ENCODE results near the gene CERS6. TPM values are rescaled to one million over a fixed set of nuclear protein-coding genes. Genes with fewer than 3 reads are reported as not detected.

CERS6 gene
- total and polyA plus RNA-seq, 4 donors, result 4.3 to 25.8 (median 13.6) TPM

DNA sequence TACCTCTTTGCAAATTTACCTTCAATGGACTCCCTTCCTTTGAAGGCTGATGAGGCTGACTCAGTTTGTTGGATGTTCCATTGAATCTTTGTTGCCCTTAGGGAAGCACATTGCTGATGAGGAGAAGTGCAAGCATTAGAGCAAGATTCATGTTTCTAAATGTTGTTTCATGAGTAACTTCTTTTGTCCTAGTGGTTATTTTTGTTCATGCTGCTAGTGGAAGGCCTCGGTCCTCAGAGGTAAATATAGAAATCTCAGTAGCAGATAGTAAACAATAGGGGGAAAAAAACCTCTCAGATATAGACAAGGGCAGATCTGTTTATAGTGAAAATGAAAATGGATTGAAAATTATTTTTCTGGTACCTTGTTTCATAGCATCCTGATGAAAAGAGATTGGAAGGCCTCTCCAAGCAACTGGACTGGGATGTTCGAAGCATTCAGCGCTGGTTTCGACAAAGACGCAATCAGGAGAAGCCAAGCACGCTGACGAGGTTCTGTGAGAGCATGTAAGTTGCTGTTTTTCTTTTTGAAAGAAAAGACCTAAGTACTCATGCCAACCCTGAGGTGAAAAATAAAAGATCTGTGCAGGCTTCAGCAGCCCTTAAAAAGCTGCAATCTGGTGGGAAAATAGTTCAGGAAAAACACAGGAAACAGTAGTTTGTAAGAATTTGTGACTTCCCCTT is 104.9 kb downstream of the CERS6 start:
- no peak for ATAC-seq (ENCODE audit: insufficient read depth, low FRiP score)
- Histone ChIP-seq H3K27ac (ENCODE audit: low read depth in 1 of 2, low read length in 1 of 2) (peak overlapping the region in 1 of 2 donors; percentile 53), H3K27me3 (ENCODE audit: control insufficient read depth in 3 of 3, insufficient read depth in 3 of 3, low read length in 2 of 3) (no peaks in the 10 kb centered on the region), H3K9ac (ENCODE audit: insufficient read depth in 1 of 2, low read length in 2 of 2) (no peak overlapping the region), H3K36me3 (ENCODE audit: control insufficient read depth in 4 of 4, insufficient read depth in 4 of 4, low read length in 4 of 4) (no peaks in the 10 kb centered on the region), H3K9me3 (ENCODE audit: control insufficient read depth in 4 of 4, insufficient read depth in 3 of 4, low read length in 3 of 4) (no peaks in the 10 kb centered on the region), H3K4me1 (ENCODE audit: control insufficient read depth in 5 of 5, insufficient read depth in 5 of 5, low read length in 5 of 5) (peaks cover 0 to 18% (median 0%) of the 10 kb centered on the region in 5 donors), H3K4me3 (no peak overlapping the region)
- TF ChIP-seq, protein P1, sequence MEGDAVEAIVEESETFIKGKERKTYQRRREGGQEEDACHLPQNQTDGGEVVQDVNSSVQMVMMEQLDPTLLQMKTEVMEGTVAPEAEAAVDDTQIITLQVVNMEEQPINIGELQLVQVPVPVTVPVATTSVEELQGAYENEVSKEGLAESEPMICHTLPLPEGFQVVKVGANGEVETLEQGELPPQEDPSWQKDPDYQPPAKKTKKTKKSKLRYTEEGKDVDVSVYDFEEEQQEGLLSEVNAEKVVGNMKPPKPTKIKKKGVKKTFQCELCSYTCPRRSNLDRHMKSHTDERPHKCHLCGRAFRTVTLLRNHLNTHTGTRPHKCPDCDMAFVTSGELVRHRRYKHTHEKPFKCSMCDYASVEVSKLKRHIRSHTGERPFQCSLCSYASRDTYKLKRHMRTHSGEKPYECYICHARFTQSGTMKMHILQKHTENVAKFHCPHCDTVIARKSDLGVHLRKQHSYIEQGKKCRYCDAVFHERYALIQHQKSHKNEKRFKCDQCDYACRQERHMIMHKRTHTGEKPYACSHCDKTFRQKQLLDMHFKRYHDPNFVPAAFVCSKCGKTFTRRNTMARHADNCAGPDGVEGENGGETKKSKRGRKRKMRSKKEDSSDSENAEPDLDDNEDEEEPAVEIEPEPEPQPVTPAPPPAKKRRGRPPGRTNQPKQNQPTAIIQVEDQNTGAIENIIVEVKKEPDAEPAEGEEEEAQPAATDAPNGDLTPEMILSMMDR (IDR thresholded peaks at IDR 0.05; ENCODE audit: control extremely low read depth, extremely low read depth), result no peak
- 87 to 93% methylated on average over 7 of the region's 7 CpGs for WGBS, 2 donors
- no peak for DNase-seq

DNA sequence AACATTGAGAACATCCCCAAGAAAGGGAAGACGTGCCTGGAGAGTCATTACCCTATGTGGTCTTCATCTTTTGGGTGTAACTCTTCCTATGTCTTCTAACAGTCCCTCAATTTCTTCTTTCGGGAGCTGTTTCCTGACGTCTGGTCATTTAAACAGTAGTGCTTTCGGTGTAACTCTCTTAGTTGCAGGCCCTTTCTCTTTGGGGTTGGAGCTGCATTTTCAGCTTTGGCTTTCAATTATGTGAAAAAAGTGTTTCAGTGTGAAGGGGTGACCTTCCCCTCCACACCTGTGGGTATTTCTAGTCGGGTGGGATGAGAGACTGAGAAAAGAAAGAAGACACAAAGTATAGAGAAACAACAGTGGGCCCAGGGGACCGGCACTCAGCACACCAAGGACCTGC is 105.9 kb downstream of the CERS6 start:
- ATAC-seq (ENCODE audit: insufficient read depth, low FRiP score), result no peak
- no peak overlapping the region for H3K27ac ChIP-seq (ENCODE audit: low read depth in 1 of 2, low read length in 1 of 2)
- no peak overlapping the region for H3K9ac ChIP-seq (ENCODE audit: insufficient read depth in 1 of 2, low read length in 2 of 2)
- no peaks in the 10 kb centered on the region for H3K27me3 ChIP-seq (ENCODE audit: control insufficient read depth in 3 of 3, insufficient read depth in 3 of 3, low read length in 2 of 3)
- no peaks in the 10 kb centered on the region for H3K9me3 ChIP-seq (ENCODE audit: control insufficient read depth in 4 of 4, insufficient read depth in 3 of 4, low read length in 3 of 4)
- peaks cover 0 to 24% (median 0%) of the 10 kb centered on the region in 5 donors for H3K4me1 ChIP-seq (ENCODE audit: control insufficient read depth in 5 of 5, insufficient read depth in 5 of 5, low read length in 5 of 5)
- no peak overlapping the region for H3K4me3 ChIP-seq
- 95 to 98% methylated on average over 6 of the region's 6 CpGs for WGBS, 2 donors
- H3K36me3 ChIP-seq (ENCODE audit: control insufficient read depth in 4 of 4, insufficient read depth in 4 of 4, low read length in 4 of 4), result no peaks in the 10 kb centered on the region
- TF ChIP-seq, protein P1 (IDR thresholded peaks at IDR 0.05; ENCODE audit: control extremely low read depth, extremely low read depth), result no peak
- DNase-seq, result no peak

DNA sequence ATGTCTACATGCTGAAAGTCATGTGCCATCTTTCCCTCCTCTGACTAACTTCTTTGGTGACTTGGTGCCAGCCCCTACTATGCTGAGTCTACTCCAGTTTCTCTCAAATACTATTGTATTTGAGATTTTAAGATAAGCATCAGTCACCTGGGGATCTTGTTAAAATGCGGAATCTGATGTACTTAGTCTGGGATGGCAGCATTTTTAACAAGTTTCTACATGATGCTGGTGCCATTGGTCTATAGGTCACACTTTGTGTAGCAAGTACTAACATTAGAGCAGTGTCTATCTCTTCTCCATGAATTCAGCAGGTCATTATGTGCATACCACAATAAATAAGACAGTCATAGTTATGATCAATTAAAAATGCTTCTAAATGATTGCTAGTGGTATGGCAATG is 106.9 kb downstream of the CERS6 start:
- TF ChIP-seq, protein P1 (IDR thresholded peaks at IDR 0.05; ENCODE audit: control extremely low read depth, extremely low read depth), result no peak
- WGBS, 2 donors, result 99 to 100% methylated on average over 1 of the region's 1 CpG
- H3K4me1 ChIP-seq (ENCODE audit: control insufficient read depth in 5 of 5, insufficient read depth in 5 of 5, low read length in 5 of 5), result peaks cover 0 to 26% (median 0%) of the 10 kb centered on the region in 5 donors
- H3K9ac ChIP-seq (ENCODE audit: insufficient read depth in 1 of 2, low read length in 2 of 2), result no peak overlapping the region
- no peaks in the 10 kb centered on the region for H3K36me3 ChIP-seq (ENCODE audit: control insufficient read depth in 4 of 4, insufficient read depth in 4 of 4, low read length in 4 of 4)
- H3K27me3 ChIP-seq (ENCODE audit: control insufficient read depth in 3 of 3, insufficient read depth in 3 of 3, low read length in 2 of 3), result no peaks in the 10 kb centered on the region
- no peak overlapping the region for H3K4me3 ChIP-seq
- DNase-seq, result no peak
- no peak overlapping the region for H3K27ac ChIP-seq (ENCODE audit: low read depth in 1 of 2, low read length in 1 of 2)
- no peaks in the 10 kb centered on the region for H3K9me3 ChIP-seq (ENCODE audit: control insufficient read depth in 4 of 4, insufficient read depth in 3 of 4, low read length in 3 of 4)
- ATAC-seq (ENCODE audit: insufficient read depth, low FRiP score), result no peak

DNA sequence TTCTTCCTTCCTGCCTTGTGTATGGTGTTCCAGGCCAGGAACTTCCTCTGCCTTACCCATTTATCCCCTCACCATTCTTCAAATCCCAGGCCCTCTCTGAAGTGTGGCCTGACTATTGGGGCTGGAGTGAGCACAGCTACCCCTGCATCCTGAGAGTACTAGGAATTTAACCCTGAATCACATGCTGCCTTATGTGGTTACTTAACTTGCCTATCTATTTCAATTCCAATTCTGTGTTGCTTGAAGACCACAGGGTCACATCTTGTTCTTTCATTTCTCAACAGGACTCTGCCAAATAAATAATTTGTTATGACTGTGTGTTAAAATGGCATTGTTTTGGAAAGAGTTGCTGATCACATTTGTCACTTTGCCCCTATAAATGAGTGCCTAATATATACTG is 108.6 kb downstream of the CERS6 start:
- no peak for DNase-seq
- Histone ChIP-seq H3K4me1 (ENCODE audit: control insufficient read depth in 5 of 5, insufficient read depth in 5 of 5, low read length in 5 of 5) (peaks cover 0 to 30% (median 0%) of the 10 kb centered on the region in 5 donors), H3K27me3 (ENCODE audit: control insufficient read depth in 3 of 3, insufficient read depth in 3 of 3, low read length in 2 of 3) (no peaks in the 10 kb centered on the region), H3K9ac (ENCODE audit: insufficient read depth in 1 of 2, low read length in 2 of 2) (no peak overlapping the region), H3K4me3 (no peak overlapping the region), H3K9me3 (ENCODE audit: control insufficient read depth in 4 of 4, insufficient read depth in 3 of 4, low read length in 3 of 4) (no peaks in the 10 kb centered on the region), H3K36me3 (ENCODE audit: control insufficient read depth in 4 of 4, insufficient read depth in 4 of 4, low read length in 4 of 4) (no peaks in the 10 kb centered on the region), H3K27ac (ENCODE audit: low read depth in 1 of 2, low read length in 1 of 2) (peak overlapping the region in 1 of 2 donors; percentile 12)
- TF ChIP-seq, protein P1 (IDR thresholded peaks at IDR 0.05; ENCODE audit: control extremely low read depth, extremely low read depth), result no peak
- no peak for ATAC-seq (ENCODE audit: insufficient read depth, low FRiP score)

All from lung (tissue), 12 donors.